H9 (cell line): ENCODE measurements around the gene CACHD1. TPM values are rescaled to one million over a fixed set of nuclear protein-coding genes. Genes with fewer than 3 reads are reported as not detected.

Experiments
- DNase-seq: peaks from one replicate; pipeline ENCODE4 v3.0.0-alpha.2; 2017
- H2AFZ ChIP-seq: one replicate; pipeline ENCODE4 v1.6.1; 2013; ENCODE audit warnings: mild to moderate bottlenecking, low read length, control low read depth, moderate library complexity
- H2AK5ac ChIP-seq: 2 replicates; pipeline ENCODE4 v1.6.1; 2013; ENCODE audit warnings: low read length, control low read depth, mixed read lengths; ENCODE audit not compliant: insufficient read length
- H2BK120ac ChIP-seq: one replicate; pipeline ENCODE4 v1.6.1; 2013; ENCODE audit warnings: low read depth, mild to moderate bottlenecking, low read length, control low read depth, inconsistent platforms; ENCODE audit not compliant: poor library complexity, severe bottlenecking
- H2BK12ac ChIP-seq: 2 replicates; pipeline ENCODE4 v1.6.1; 2013; ENCODE audit warnings: low read length, control low read depth, mixed read lengths, low read depth; ENCODE audit not compliant: insufficient read length
- H2BK15ac ChIP-seq: 2 replicates; pipeline ENCODE4 v1.6.1; 2013; ENCODE audit warnings: low read depth, low read length, control low read depth
- H2BK20ac ChIP-seq: one replicate; pipeline ENCODE4 v1.6.1; 2013; ENCODE audit warnings: low read depth, mild to moderate bottlenecking, low read length, control low read depth, inconsistent platforms; ENCODE audit not compliant: poor library complexity, severe bottlenecking
- H2BK5ac ChIP-seq: 2 replicates; pipeline ENCODE4 v1.6.1; 2013; ENCODE audit warnings: low read length, control low read depth, mixed read lengths; ENCODE audit not compliant: insufficient read length
- H3K14ac ChIP-seq: 2 replicates; pipeline ENCODE4 v1.6.1; 2013; ENCODE audit warnings: low read length, control low read depth; ENCODE audit not compliant: insufficient read depth
- H3K18ac ChIP-seq: 2 replicates; pipeline ENCODE4 v1.6.1; 2013; ENCODE audit warnings: low read depth, mild to moderate bottlenecking, mixed read lengths, low read length, control low read depth; ENCODE audit not compliant: insufficient read length
- H3K23ac ChIP-seq: 2 replicates; pipeline ENCODE4 v1.6.1; 2013; ENCODE audit warnings: low read length, control low read depth, mixed read lengths, low read depth; ENCODE audit not compliant: insufficient read length
- H3K23me2 ChIP-seq: 2 replicates; pipeline ENCODE4 v1.6.1; 2013; ENCODE audit warnings: low read depth, mild to moderate bottlenecking, mixed read lengths, low read length, control low read depth; ENCODE audit not compliant: insufficient read length, poor library complexity, severe bottlenecking
- H3K27ac ChIP-seq: 2 replicates; pipeline ENCODE4 v1.5.1; 2013; ENCODE audit warnings: low read length, control low read depth, mixed read lengths, low read depth; ENCODE audit not compliant: insufficient read length
- H3K27me3 ChIP-seq: 2 replicates; pipeline ENCODE4 v1.6.1; 2013; ENCODE audit warnings: low read length, control low read depth, inconsistent platforms; ENCODE audit not compliant: insufficient read depth
- H3K4ac ChIP-seq: 2 replicates; pipeline ENCODE4 v1.6.1; 2013; ENCODE audit warnings: low read depth, mild to moderate bottlenecking, control low read depth, inconsistent platforms, low read length, moderate library complexity
- H3K4me1 ChIP-seq: 2 replicates; pipeline ENCODE4 v1.6.1; 2013; ENCODE audit warnings: low read length, control low read depth, inconsistent platforms; ENCODE audit not compliant: insufficient read depth
- H3K4me2 ChIP-seq: 2 replicates; pipeline ENCODE4 v1.6.1; 2013; ENCODE audit warnings: low read length, control low read depth, mixed read lengths; ENCODE audit not compliant: insufficient read length, insufficient read depth
- H3K56ac ChIP-seq: 2 replicates; pipeline ENCODE4 v1.6.1; 2013; ENCODE audit warnings: low read depth, mild to moderate bottlenecking, mixed read lengths, low read length, control low read depth; ENCODE audit not compliant: insufficient read length
- H3K79me1 ChIP-seq: 2 replicates; pipeline ENCODE4 v1.6.1; 2013; ENCODE audit warnings: low read depth, mild to moderate bottlenecking, moderate library complexity, low read length, control low read depth, inconsistent platforms; ENCODE audit not compliant: insufficient read depth, poor library complexity, severe bottlenecking
- H3K79me2 ChIP-seq: 2 replicates; pipeline ENCODE4 v1.6.1; 2013; ENCODE audit warnings: low read length, control low read depth, inconsistent platforms; ENCODE audit not compliant: insufficient read depth
- H3K9ac ChIP-seq: 2 replicates; pipeline ENCODE4 v1.6.1; 2013; ENCODE audit warnings: low read length, control low read depth, mixed read lengths; ENCODE audit not compliant: insufficient read length; ENCODE audit errors: extremely low read depth
- H3K9me3 ChIP-seq: one replicate; pipeline ENCODE4 v1.6.1; 2013; ENCODE audit warnings: low read depth, low read length, inconsistent platforms; ENCODE audit not compliant: control insufficient read depth
- H3T11ph ChIP-seq: one replicate; pipeline ENCODE4 v1.6.1; 2013; ENCODE audit warnings: mild to moderate bottlenecking, low read length, control low read depth, inconsistent platforms
- H4K20me1 ChIP-seq: one replicate; pipeline ENCODE4 v1.6.1; 2013; ENCODE audit not compliant: control insufficient read depth, insufficient read length, insufficient read depth
- H4K5ac ChIP-seq: 2 replicates; pipeline ENCODE4 v1.6.1; 2013; ENCODE audit warnings: low read depth, mild to moderate bottlenecking, mixed read lengths, low read length, control low read depth; ENCODE audit not compliant: insufficient read length
- H4K8ac ChIP-seq: replicated peaks from 2 replicates; pipeline ENCODE4 v1.6.1; 2013; ENCODE audit warnings: low read length, control low read depth, mixed read lengths, low read depth; ENCODE audit not compliant: insufficient read length
- H4K91ac ChIP-seq: 2 replicates; pipeline ENCODE4 v1.6.1; 2013; ENCODE audit warnings: low read depth, mild to moderate bottlenecking, moderate library complexity, mixed read lengths, low read length, control low read depth; ENCODE audit not compliant: insufficient read length
- H3K27ac Mint-ChIP-seq, 3 experiments: 2 replicates in 2 of 3; 3 replicates in 1 of 3; pipeline ENCODE4 v1.8.0; 2020 to 2021; ENCODE audit warnings: mixed read lengths in 3 of 3, mild to moderate bottlenecking in 1 of 3, moderate library complexity in 1 of 3
- H3K27me3 Mint-ChIP-seq: 2 replicates; pipeline ENCODE4 v1.8.0; 2021; ENCODE audit warnings: low read depth, mild to moderate bottlenecking, moderate library complexity, mixed read lengths
- H3K36me3 Mint-ChIP-seq, 3 experiments: 2 replicates in 2 of 3; 3 replicates in 1 of 3; pipeline ENCODE4 v1.8.0; 2020 to 2021; ENCODE audit warnings: low read depth in 3 of 3, mixed read lengths in 3 of 3; ENCODE audit not compliant: insufficient read depth in 1 of 3
- H3K4me1 Mint-ChIP-seq, 2 experiments: 2 replicates each; pipeline ENCODE4 v1.8.0; 2020; ENCODE audit warnings: mixed read lengths in 2 of 2
- H3K4me3 Mint-ChIP-seq, 2 experiments: 2 replicates in 1 of 2; 3 replicates in 1 of 2; pipeline ENCODE4 v1.8.0; 2020 to 2021; ENCODE audit warnings: mild to moderate bottlenecking in 2 of 2, mixed read lengths in 2 of 2, moderate library complexity in 1 of 2
- H3K9me3 Mint-ChIP-seq, 2 experiments: 2 replicates in 1 of 2; 3 replicates in 1 of 2; pipeline ENCODE4 v1.8.0; 2020; ENCODE audit warnings: mild to moderate bottlenecking in 2 of 2, mixed read lengths in 2 of 2, moderate library complexity in 1 of 2
- WGBS: extraction: QIAGEN DNeasy Blood & Tissue Kit; methylation state at CpG from one replicate; pipeline ENCODE4 v1.1.7; 2013; ENCODE audit warnings: missing lambda C conversion rate, low lambda C conversion rate, mixed read lengths; ENCODE audit not compliant: insufficient read length; ENCODE audit errors: extremely low coverage; 5-methylcytosine and 5-hydroxymethylcytosine counted together
- total RNA-seq: library from RNA; stranded (reverse); gene quantifications from 2 replicates; pipeline ENCODE4 v1.2.1, GENCODE V29; 2021
- TF ChIP-seq, protein P1 (sequence below): fragments of 200-600 bp; sonication (generic); conservative IDR thresholded peaks from 3 replicates; pipeline ENCODE4 v1.8.0; 2021; ENCODE audit warnings: antibody characterized with exemption, mild to moderate bottlenecking

The CACHD1 gene
- total RNA-seq, 1 experiment from 2014 or later = 94.2 TPM

DNA sequence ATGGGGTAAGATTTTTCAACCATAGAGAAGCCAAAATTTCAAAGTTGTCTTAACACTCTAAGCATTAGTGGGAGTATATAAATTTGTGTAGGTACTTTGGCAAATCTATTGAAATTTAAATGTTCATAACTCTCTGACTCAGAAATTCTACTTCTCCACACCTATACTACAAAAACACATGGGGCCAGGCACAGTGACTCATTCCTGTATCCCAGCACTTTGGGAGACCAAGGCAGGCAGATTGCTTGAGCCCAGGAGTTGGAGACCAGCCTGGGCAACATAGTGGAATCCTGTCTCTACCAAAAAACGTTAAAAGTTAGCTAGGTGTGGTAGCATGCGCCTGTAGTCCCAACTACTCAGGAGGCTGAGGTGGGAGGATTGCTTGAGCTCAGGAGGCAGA, 233.7 kb downstream of the CACHD1 start:
- H3K79me2 ChIP-seq = no peaks in the 10 kb centered on the region
- no peaks in the 10 kb centered on the region for H3K23me2 ChIP-seq
- H3K27me3 ChIP-seq = no peaks in the 10 kb centered on the region
- no peak overlapping the region for H2BK15ac ChIP-seq
- H3K9me3 ChIP-seq = no peaks in the 10 kb centered on the region
- H2BK120ac ChIP-seq = no peak overlapping the region
- H2AFZ ChIP-seq = no peak overlapping the region
- no peaks in the 10 kb centered on the region for H3K79me1 ChIP-seq
- no peaks in the 10 kb centered on the region for H4K20me1 ChIP-seq
- no peak overlapping the region for H2BK12ac ChIP-seq
- H3K23ac ChIP-seq = no peak overlapping the region
- H3K27ac ChIP-seq = no peak overlapping the region
- no peak for DNase-seq
- H3K4me2 ChIP-seq = no peak overlapping the region
- H3K14ac ChIP-seq = no peak overlapping the region
- H3K36me3 Mint-ChIP-seq = no peaks in the 10 kb centered on the region
- H3T11ph ChIP-seq = no peak overlapping the region
- no peak overlapping the region for H3K9ac ChIP-seq
- no peak overlapping the region for H4K5ac ChIP-seq
- H2BK20ac ChIP-seq = no peak overlapping the region
- H3K56ac ChIP-seq = no peak overlapping the region
- peaks cover 10 to 11% of the 10 kb centered on the region in 2 experiments for H3K4me1 Mint-ChIP-seq
- TF ChIP-seq, protein P1, sequence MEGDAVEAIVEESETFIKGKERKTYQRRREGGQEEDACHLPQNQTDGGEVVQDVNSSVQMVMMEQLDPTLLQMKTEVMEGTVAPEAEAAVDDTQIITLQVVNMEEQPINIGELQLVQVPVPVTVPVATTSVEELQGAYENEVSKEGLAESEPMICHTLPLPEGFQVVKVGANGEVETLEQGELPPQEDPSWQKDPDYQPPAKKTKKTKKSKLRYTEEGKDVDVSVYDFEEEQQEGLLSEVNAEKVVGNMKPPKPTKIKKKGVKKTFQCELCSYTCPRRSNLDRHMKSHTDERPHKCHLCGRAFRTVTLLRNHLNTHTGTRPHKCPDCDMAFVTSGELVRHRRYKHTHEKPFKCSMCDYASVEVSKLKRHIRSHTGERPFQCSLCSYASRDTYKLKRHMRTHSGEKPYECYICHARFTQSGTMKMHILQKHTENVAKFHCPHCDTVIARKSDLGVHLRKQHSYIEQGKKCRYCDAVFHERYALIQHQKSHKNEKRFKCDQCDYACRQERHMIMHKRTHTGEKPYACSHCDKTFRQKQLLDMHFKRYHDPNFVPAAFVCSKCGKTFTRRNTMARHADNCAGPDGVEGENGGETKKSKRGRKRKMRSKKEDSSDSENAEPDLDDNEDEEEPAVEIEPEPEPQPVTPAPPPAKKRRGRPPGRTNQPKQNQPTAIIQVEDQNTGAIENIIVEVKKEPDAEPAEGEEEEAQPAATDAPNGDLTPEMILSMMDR = no peak
- no peak overlapping the region for H3K18ac ChIP-seq
- no CpG with 5 or more reads among the region's 2 CpGs for WGBS
- no peak overlapping the region for H2AK5ac ChIP-seq
- no peak overlapping the region for H3K4me3 Mint-ChIP-seq
- H3K9me3 Mint-ChIP-seq = peaks cover 0 to 3% of the 10 kb centered on the region in 2 experiments; a peak in 1 of 5 replicates
- H2BK5ac ChIP-seq = no peak overlapping the region
- no peak overlapping the region for H3K4ac ChIP-seq
- no peak overlapping the region for H4K91ac ChIP-seq
- peaks cover 4% of the 10 kb centered on the region; the same call in 1 of the 2 replicates for H3K4me1 ChIP-seq
- H3K27me3 Mint-ChIP-seq = no peaks in the 10 kb centered on the region
- H4K8ac ChIP-seq = no peak overlapping the region
- H3K27ac Mint-ChIP-seq = no peak overlapping the region; a peak in 1 of 7 replicates
